HepG2 (cell line): ENCODE data around the gene MTCH2. TPM values are rescaled to one million over a fixed set of nuclear protein-coding genes. Genes with fewer than 3 reads are reported as not detected.
A peak's percentile ranks its signal among the peaks of the same experiment; 100 is the strongest.

Source experiments
- ATF6 ChIP-seq: sonication (generic); formaldehyde crosslinking; conservative IDR thresholded peaks from 2 replicates; pipeline ENCODE4 v1.4.0; 2020; ENCODE audit warnings: missing genetic modification reagents
- KMT2B ChIP-seq: IDR thresholded peaks from 2 replicates; pipeline ENCODE4 v1.6.1; 2016; ENCODE audit warnings: missing genetic modification reagents, missing compliant biosample characterization
- MED1 ChIP-seq: sonication (generic); formaldehyde crosslinking; IDR thresholded peaks from 2 replicates; pipeline ENCODE4 v1.4.0; 2020; ENCODE audit warnings: missing genetic modification reagents
- MLX ChIP-seq: IDR thresholded peaks from 2 replicates; pipeline ENCODE4 v1.6.1; 2016
- NCOR1 ChIP-seq: fragments of 200-600 bp; sonication (generic); IDR thresholded peaks from 2 replicates; pipeline ENCODE4 v1.7.0; 2017; ENCODE audit warnings: antibody characterized with exemption, low read length, borderline replicate concordance
- NFAT5 ChIP-seq: sonication (generic); formaldehyde crosslinking; IDR thresholded peaks from 2 replicates; pipeline ENCODE4 v1.4.0; 2020; ENCODE audit warnings: missing genetic modification reagents
- NFE2L2 ChIP-seq: fragments of 150-350 bp; IDR thresholded peaks from 2 replicates; pipeline ENCODE4 v1.6.1; 2014; ENCODE audit warnings: low read length
- TOE1 ChIP-seq: sonication (generic); formaldehyde crosslinking; IDR thresholded peaks from 2 replicates; pipeline ENCODE4 v1.4.0; 2020; ENCODE audit warnings: mild to moderate bottlenecking, missing genetic modification reagents
- TRIM22 ChIP-seq: fragments of 450-650 bp; IDR thresholded peaks from 2 replicates; pipeline ENCODE4 v1.6.1; 2017
- ZFX ChIP-seq: sonication (generic); formaldehyde crosslinking; IDR thresholded peaks from 2 replicates; pipeline ENCODE4 v1.4.0; 2020; ENCODE audit warnings: mild to moderate bottlenecking, low read depth, missing genetic modification reagents, moderate library complexity
- ZNF441 ChIP-seq: sonication (generic); formaldehyde crosslinking; IDR thresholded peaks from 2 replicates; pipeline ENCODE4 v1.7.0; 2021; ENCODE audit warnings: missing genetic modification reagents, borderline replicate concordance
- ZNF567 ChIP-seq: sonication (generic); formaldehyde crosslinking; IDR thresholded peaks from 2 replicates; pipeline ENCODE4 v1.8.1; 2023; ENCODE audit warnings: mild to moderate bottlenecking, missing genetic modification reagents, borderline replicate concordance
- ZNF615 ChIP-seq: sonication (generic); formaldehyde crosslinking; IDR thresholded peaks from 2 replicates; pipeline ENCODE4 v1.5.0; 2020; ENCODE audit warnings: mild to moderate bottlenecking, missing genetic modification reagents, borderline replicate concordance
- ZNF749 ChIP-seq: sonication (generic); formaldehyde crosslinking; IDR thresholded peaks from 2 replicates; pipeline ENCODE4 v1.8.0; 2022; ENCODE audit warnings: mild to moderate bottlenecking, missing genetic modification reagents, moderate library complexity, borderline replicate concordance
- ZNF768 ChIP-seq: sonication (generic); formaldehyde crosslinking; IDR thresholded peaks from 2 replicates; pipeline ENCODE4 v1.4.0; 2020; ENCODE audit warnings: missing genetic modification reagents
- ZNF891 ChIP-seq: sonication (generic); formaldehyde crosslinking; IDR thresholded peaks from 2 replicates; pipeline ENCODE4 v1.5.0; 2020; ENCODE audit warnings: mild to moderate bottlenecking, missing genetic modification reagents
- polyA plus RNA-seq, 8 experiments: library from polyadenylated mRNA; depleted of rRNA in 3 of 8; stranded (reverse) in 7 of 8; unstranded in 1 of 8; fragments of >200 nt; fragmentation: Illumina TruSeq in 4 of 8; extraction: Trizol in 4 of 8; gene quantifications; 2 replicates each; pipeline versions ENCODE4 v1.2.1 to v1.2.3, GENCODE V29; 2011 to 2016; ENCODE audit warnings: low read depth in 4 of 8, missing spikeins in 1 of 8, mixed read lengths in 1 of 8; ENCODE audit not compliant: insufficient read depth in 1 of 8
- total RNA-seq, 5 experiments: library from RNA; depleted of rRNA; stranded (reverse); fragments of >200 nt; fragmentation: Illumina TruSeq; extraction: Trizol; gene quantifications; 2 replicates each; pipeline ENCODE4 v1.2.3, GENCODE V29; 2016; ENCODE audit warnings: low read depth in 1 of 5
- TF ChIP-seq, protein P1 (sequence below): sonication (generic); formaldehyde crosslinking; IDR thresholded peaks from 2 replicates; pipeline ENCODE4 v1.4.0; 2020; ENCODE audit warnings: missing genetic modification reagents; ENCODE audit errors: not compliant biosample characterization

Gene MTCH2
- total and polyA plus RNA-seq, 2 of the 13 experiments (the other 11 are each of a cell fraction or from before 2014, with no cell fraction given), result 112 to 272 TPM

DNA sequence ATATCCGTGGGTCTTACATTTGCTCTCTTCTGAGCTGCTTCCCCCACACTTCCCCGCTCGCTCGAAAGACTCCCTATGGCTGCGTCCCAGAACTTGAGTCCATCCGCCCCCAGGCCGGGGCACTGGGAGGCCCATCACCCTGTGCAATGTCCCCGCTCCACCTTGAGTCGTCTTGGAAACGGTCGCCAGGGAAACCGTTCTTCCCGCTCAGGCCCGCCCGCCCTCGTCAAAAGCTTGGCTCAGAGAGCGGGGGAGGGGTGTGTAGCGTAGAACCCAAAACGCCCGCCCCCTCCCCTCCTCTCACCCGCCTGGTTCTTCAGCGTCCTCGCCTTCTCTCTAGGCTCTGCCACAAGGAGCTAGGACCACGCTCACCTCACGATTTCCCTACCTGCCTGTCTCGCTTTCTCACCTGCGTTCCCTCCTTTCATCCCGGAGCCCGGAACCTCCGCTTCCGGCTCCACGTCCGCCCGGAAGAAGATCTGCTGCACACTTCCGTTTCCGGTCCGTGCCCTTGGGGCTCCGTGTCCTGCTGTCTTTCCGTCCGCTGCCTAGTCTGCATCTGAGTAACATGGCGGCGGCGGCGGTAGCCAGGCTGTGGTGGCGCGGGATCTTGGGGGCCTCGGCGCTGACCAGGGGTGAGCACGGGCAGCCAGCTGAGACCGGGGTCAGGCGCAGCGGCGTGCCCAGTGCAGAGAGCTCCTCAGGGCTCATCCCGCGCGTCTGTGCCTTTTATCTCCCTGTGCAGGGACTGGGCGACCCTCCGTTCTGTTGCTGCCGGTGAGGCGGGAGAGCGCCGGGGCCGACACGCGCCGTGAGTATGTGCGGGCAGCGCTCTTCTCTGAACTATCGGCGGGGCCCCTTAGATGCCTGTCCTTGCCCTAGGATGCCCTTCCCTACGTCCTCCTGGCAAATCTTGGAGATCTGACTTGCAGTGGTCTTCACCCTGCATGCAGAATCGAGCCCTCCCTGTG is 63.5 kb downstream of the MTCH2 start, which contains the start of the genes KBTBD4 and NDUFS3 (continued):
- no peak for TF ChIP-seq NFAT5 (CRISPR knock-in tag)
- TF ChIP-seq ZNF615, result no peak
- peak; percentile 88 for TF ChIP-seq ZNF567
- TF ChIP-seq, protein P1, sequence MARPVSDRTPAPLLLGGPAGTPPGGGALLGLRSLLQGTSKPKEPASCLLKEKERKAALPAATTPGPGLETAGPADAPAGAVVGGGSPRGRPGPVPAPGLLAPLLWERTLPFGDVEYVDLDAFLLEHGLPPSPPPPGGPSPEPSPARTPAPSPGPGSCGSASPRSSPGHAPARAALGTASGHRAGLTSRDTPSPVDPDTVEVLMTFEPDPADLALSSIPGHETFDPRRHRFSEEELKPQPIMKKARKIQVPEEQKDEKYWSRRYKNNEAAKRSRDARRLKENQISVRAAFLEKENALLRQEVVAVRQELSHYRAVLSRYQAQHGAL (CRISPR knock-in tag), result no peak
- peak; percentile 98 for TF ChIP-seq KMT2B
- TF ChIP-seq ZNF891, result peak; percentile 97
- peak; percentile 95 for TF ChIP-seq ZFX
- peak; percentile 73 for TF ChIP-seq ZNF768 (CRISPR knock-in tag)
- peak; percentile 43; the same call in 1 of the 2 replicates for TF ChIP-seq NCOR1
- 0 out of 2 replicates have a peak, but pooled peaks have one; percentile 19 for TF ChIP-seq ZNF749 (CRISPR knock-in tag)
- TF ChIP-seq ATF6 (CRISPR knock-in tag), result peak; percentile 88; the same call in 1 of the 2 replicates
- TF ChIP-seq MLX (CRISPR knock-in tag), result peak; percentile 74
- TF ChIP-seq TRIM22, result no peak
- no peak for TF ChIP-seq ZNF441
- no peak for TF ChIP-seq NFE2L2
- TF ChIP-seq TOE1 (CRISPR knock-in tag), result peak; percentile 64; the same call in 1 of the 2 replicates
- peak; percentile 76 for TF ChIP-seq MED1
